Mesenchymal stem cell (in vitro differentiated cells and primary cell): ENCODE results near the gene TTI1.

ENCODE experiments used
- DNase-seq: peaks from one replicate; pipeline ENCODE4 v3.0.0-alpha.2; 2013
- H2AFZ ChIP-seq: one replicate; pipeline ENCODE4 v1.6.1; 2013; ENCODE audit warnings: low read depth, mild to moderate bottlenecking, control low read depth, inconsistent platforms, low read length, moderate library complexity
- H2AK5ac ChIP-seq: 2 replicates; pipeline ENCODE4 v1.6.1; 2013; ENCODE audit warnings: low read length, moderate library complexity, mild to moderate bottlenecking, inconsistent platforms; ENCODE audit not compliant: severe bottlenecking
- H2BK120ac ChIP-seq: one replicate; pipeline ENCODE4 v1.6.1; 2013; ENCODE audit warnings: low read depth, mild to moderate bottlenecking, inconsistent platforms, low read length, moderate library complexity
- H2BK12ac ChIP-seq, 2 experiments: one replicate each; pipeline ENCODE4 v1.6.1; 2013; ENCODE audit warnings: inconsistent platforms in 2 of 2, low read length in 2 of 2, mild to moderate bottlenecking in 2 of 2, moderate library complexity in 2 of 2, control low read depth in 1 of 2
- H2BK15ac ChIP-seq: one replicate; pipeline ENCODE4 v1.6.1; 2013; ENCODE audit warnings: mild to moderate bottlenecking, low read depth, inconsistent platforms; ENCODE audit not compliant: poor library complexity, severe bottlenecking
- H2BK5ac ChIP-seq: 2 replicates; pipeline ENCODE4 v1.6.1; 2013; ENCODE audit warnings: low read depth, mild to moderate bottlenecking, low read length, control low read depth, inconsistent platforms; ENCODE audit not compliant: poor library complexity, severe bottlenecking
- H3K14ac ChIP-seq, 2 experiments: one replicate each; pipeline ENCODE4 v1.6.1; 2013; ENCODE audit warnings: inconsistent platforms in 2 of 2, low read length in 2 of 2, control low read depth in 1 of 2, mild to moderate bottlenecking in 1 of 2, moderate library complexity in 1 of 2
- H3K18ac ChIP-seq, 2 experiments: one replicate each; pipeline ENCODE4 v1.6.1; 2013; ENCODE audit warnings: inconsistent platforms in 2 of 2, low read length in 2 of 2, control low read depth in 1 of 2, low read depth in 1 of 2, mild to moderate bottlenecking in 1 of 2
- H3K23ac ChIP-seq, 2 experiments: one replicate each; pipeline ENCODE4 v1.6.1; 2013; ENCODE audit warnings: inconsistent platforms in 2 of 2, low read length in 2 of 2, mild to moderate bottlenecking in 2 of 2, moderate library complexity in 2 of 2, control low read depth in 1 of 2
- H3K27ac ChIP-seq: 2 replicates; pipeline ENCODE4 v1.5.1; 2013; ENCODE audit warnings: mild to moderate bottlenecking, moderate library complexity, low read length, control low read depth, inconsistent platforms; ENCODE audit not compliant: poor library complexity, severe bottlenecking
- H3K27me3 ChIP-seq, 2 experiments: 2 replicates each; pipeline versions ENCODE4 v1.6.1 to v1.7.0; 2013; ENCODE audit warnings: low read length in 2 of 2, mild to moderate bottlenecking in 2 of 2, moderate library complexity in 2 of 2, control low read depth in 1 of 2, inconsistent platforms in 1 of 2; ENCODE audit not compliant: control insufficient read depth in 1 of 2, insufficient read depth in 1 of 2
- H3K36me3 ChIP-seq, 2 experiments: 2 replicates each; pipeline versions ENCODE4 v1.6.1 to v1.7.0; 2013; ENCODE audit warnings: low read length in 2 of 2, control low read depth in 1 of 2, inconsistent platforms in 1 of 2, low read depth in 1 of 2, mild to moderate bottlenecking in 1 of 2; ENCODE audit not compliant: insufficient read depth in 2 of 2, control insufficient read depth in 1 of 2
- H3K4ac ChIP-seq, 2 experiments: one replicate each; pipeline ENCODE4 v1.6.1; 2013; ENCODE audit warnings: inconsistent platforms in 2 of 2, low read length in 2 of 2, mild to moderate bottlenecking in 2 of 2, moderate library complexity in 2 of 2, control low read depth in 1 of 2, low read depth in 1 of 2
- H3K4me1 ChIP-seq: 2 replicates; pipeline ENCODE4 v1.6.1; 2013; ENCODE audit warnings: low read depth, low read length, control low read depth; ENCODE audit not compliant: control insufficient read depth, insufficient read depth
- H3K4me2 ChIP-seq: 2 replicates; pipeline ENCODE4 v1.6.1; 2013; ENCODE audit warnings: low read length, mild to moderate bottlenecking, inconsistent platforms; ENCODE audit not compliant: poor library complexity, severe bottlenecking
- H3K4me3 ChIP-seq, 2 experiments: 2 replicates each; pipeline versions ENCODE4 v1.5.1 to v1.7.0; 2013; ENCODE audit warnings: low read length in 2 of 2, mild to moderate bottlenecking in 2 of 2, control low read depth in 1 of 2, low read depth in 1 of 2; ENCODE audit not compliant: insufficient read depth in 1 of 2
- H3K79me1 ChIP-seq: replicated peaks from 2 replicates; pipeline ENCODE4 v1.6.1; 2013; ENCODE audit warnings: mild to moderate bottlenecking, control low read depth, low read length, inconsistent platforms; ENCODE audit not compliant: poor library complexity, severe bottlenecking
- H3K9ac ChIP-seq: 2 replicates; pipeline ENCODE4 v1.7.0; 2013; ENCODE audit warnings: mild to moderate bottlenecking, low read length, moderate library complexity
- H3K9me3 ChIP-seq: 2 replicates; pipeline ENCODE4 v1.7.0; 2013; ENCODE audit warnings: mild to moderate bottlenecking, low read length; ENCODE audit not compliant: control insufficient read depth
- H4K8ac ChIP-seq: one replicate; pipeline ENCODE4 v1.6.1; 2013; ENCODE audit warnings: inconsistent platforms, mild to moderate bottlenecking, low read length, moderate library complexity
- H4K91ac ChIP-seq: one replicate; pipeline ENCODE4 v1.6.1; 2013; ENCODE audit warnings: mild to moderate bottlenecking, low read length, inconsistent platforms
- WGBS: methylation state at CpG from one replicate; pipeline ENCODE4 v1.1.7; 2013; ENCODE audit warnings: mixed read lengths; 5-methylcytosine and 5-hydroxymethylcytosine counted together

Gene TTI1

DNA sequence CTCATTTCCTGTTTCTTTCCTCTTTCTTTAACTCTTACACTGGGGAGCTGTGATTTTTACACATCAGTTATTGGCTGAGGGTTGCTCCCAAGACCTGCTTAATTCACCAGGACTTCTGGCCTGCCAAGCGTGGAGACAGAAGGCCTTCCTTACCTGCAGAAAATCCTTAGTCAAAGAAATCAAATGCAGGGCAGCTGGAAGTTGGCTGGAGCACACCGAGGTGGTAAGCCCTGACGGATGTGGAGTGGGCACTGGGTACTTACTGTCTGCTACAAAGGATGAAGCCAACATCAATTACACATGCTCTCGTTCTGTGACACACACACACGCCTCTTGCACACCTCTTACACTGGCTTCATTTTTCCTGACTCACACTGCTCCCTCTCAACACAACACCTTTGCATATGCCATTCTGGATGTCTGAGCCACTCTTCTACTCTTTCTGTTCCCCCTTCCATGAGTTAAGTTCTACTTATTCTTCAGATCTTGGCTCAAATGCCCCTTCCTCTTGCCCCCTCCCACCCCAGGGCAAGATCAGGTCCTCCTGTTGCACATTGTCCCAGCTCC, 61.6 kb downstream of the TTI1 start:
- H3K14ac ChIP-seq, result no peak overlapping the region
- no peak overlapping the region for H4K8ac ChIP-seq
- no peak overlapping the region for H3K18ac ChIP-seq
- no peak overlapping the region for H2AK5ac ChIP-seq
- no peak overlapping the region for H2BK15ac ChIP-seq
- 83% methylated on average over 5 of the region's 5 CpGs for WGBS
- H3K27ac ChIP-seq, result no peak overlapping the region
- no peaks in the 10 kb centered on the region for H3K36me3 ChIP-seq
- peaks cover 0 to 1% of the 10 kb centered on the region in 2 experiments for H3K27me3 ChIP-seq
- H4K91ac ChIP-seq, result no peak overlapping the region
- no peaks in the 10 kb centered on the region for H3K9me3 ChIP-seq
- no peak overlapping the region for H3K9ac ChIP-seq
- no peak overlapping the region for H2BK12ac ChIP-seq
- DNase-seq, result no peak
- H3K4ac ChIP-seq, result no peak overlapping the region
- no peak overlapping the region for H2BK5ac ChIP-seq
- no peak overlapping the region for H3K4me3 ChIP-seq
- no peak overlapping the region for H3K4me2 ChIP-seq
- H3K4me1 ChIP-seq, result peaks cover 2% of the 10 kb centered on the region
- H3K79me1 ChIP-seq, result no peaks in the 10 kb centered on the region
- no peak overlapping the region for H2AFZ ChIP-seq
- no peak overlapping the region for H3K23ac ChIP-seq
- no peak overlapping the region for H2BK120ac ChIP-seq

DNA sequence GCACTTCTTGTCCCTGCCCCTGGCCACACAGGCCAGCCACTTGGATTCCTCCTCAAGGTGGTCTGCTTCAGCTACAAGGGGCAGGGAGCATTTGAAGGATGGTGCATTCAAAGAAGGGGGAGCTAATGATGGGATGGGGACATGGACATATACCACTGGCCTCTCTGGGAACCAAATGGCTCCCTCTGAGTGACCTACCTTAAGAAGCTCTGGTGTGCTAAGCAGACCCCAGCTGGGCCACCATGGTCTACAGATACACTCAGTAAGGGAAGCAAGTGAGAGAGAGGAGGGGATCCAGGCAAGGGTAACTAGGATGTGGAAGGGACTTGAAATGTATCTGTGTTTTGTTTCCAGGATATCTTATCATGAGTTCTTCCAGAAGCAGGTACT, 62.4 kb downstream of the TTI1 start:
- DNase-seq, result no peak
- Histone ChIP-seq H4K91ac (no peak overlapping the region), H3K36me3 (no peaks in the 10 kb centered on the region), H2AFZ (no peak overlapping the region), H3K27me3 (no peaks in the 10 kb centered on the region), H2BK12ac (no peak overlapping the region), H3K14ac (no peak overlapping the region), H3K4me2 (no peak overlapping the region), H3K4ac (no peak overlapping the region), H3K79me1 (no peaks in the 10 kb centered on the region), H3K9ac (no peak overlapping the region), H2BK15ac (no peak overlapping the region), H3K9me3 (no peaks in the 10 kb centered on the region), H3K4me3 (no peak overlapping the region), H2AK5ac (no peak overlapping the region), H2BK5ac (no peak overlapping the region), H3K18ac (no peak overlapping the region), H2BK120ac (no peak overlapping the region), H3K23ac (peak overlapping the region in 1 of 2 experiments; percentile 23), H4K8ac (no peak overlapping the region), H3K27ac (no peak overlapping the region), H3K4me1 (peaks cover 2% of the 10 kb centered on the region)

DNA sequence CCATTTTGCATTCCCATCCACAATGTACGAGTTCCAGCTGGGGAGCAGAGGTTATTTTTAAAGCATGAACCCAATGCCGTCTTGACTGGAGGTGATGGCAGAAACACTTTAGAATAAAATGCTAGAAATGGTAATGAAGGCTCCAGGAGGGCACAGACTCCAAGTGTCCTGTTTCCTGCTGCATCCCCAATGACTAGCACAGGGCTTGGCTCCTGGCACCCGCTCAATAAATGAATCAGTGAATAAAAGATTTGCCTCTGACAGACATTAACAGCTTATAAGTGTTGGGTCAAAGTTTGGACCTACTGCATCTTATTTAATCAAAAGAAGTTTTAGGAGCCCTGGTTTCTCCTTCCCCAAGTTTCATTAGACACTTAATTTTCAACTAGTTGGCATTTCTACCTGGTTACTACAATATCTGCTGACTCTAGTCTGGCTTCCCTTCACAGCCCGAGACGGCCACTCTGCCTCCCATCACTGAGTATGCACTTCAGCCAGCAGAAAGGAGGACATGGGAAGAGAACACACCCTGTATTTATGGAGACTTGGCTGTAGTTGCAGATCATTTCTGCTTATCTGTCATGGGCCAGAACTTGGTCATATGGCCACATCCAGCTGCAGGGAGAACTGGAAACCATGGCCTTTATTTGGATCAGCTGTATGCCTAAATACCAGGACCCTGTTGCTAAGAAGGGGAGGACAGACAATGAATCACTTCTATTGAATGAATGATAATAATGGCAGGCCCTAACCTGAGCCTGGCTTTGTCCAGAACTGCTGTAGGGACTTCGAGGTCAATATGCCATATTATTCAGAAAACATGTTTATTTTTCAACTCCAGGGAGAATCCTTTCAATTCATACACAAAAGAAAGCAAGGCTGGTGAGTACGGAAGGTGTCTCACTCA, 63.1 kb downstream of the TTI1 start:
- Histone ChIP-seq H4K91ac (no peak overlapping the region), H2BK120ac (no peak overlapping the region), H2AK5ac (no peak overlapping the region), H3K9ac (no peak overlapping the region), H2BK12ac (no peak overlapping the region), H2BK5ac (no peak overlapping the region), H3K4me3 (no peak overlapping the region), H3K4ac (no peak overlapping the region), H3K36me3 (no peaks in the 10 kb centered on the region), H4K8ac (no peak overlapping the region), H3K27ac (no peak overlapping the region), H2BK15ac (no peak overlapping the region), H2AFZ (no peak overlapping the region), H3K4me2 (no peak overlapping the region), H3K18ac (no peak overlapping the region), H3K27me3 (no peaks in the 10 kb centered on the region), H3K4me1 (peaks cover 2% of the 10 kb centered on the region), H3K79me1 (no peaks in the 10 kb centered on the region), H3K23ac (peak overlapping the region in 1 of 2 experiments; percentile 23), H3K14ac (no peak overlapping the region), H3K9me3 (no peaks in the 10 kb centered on the region)
- no peak for DNase-seq
- WGBS, result 88% methylated on average over 7 of the region's 7 CpGs

DNA sequence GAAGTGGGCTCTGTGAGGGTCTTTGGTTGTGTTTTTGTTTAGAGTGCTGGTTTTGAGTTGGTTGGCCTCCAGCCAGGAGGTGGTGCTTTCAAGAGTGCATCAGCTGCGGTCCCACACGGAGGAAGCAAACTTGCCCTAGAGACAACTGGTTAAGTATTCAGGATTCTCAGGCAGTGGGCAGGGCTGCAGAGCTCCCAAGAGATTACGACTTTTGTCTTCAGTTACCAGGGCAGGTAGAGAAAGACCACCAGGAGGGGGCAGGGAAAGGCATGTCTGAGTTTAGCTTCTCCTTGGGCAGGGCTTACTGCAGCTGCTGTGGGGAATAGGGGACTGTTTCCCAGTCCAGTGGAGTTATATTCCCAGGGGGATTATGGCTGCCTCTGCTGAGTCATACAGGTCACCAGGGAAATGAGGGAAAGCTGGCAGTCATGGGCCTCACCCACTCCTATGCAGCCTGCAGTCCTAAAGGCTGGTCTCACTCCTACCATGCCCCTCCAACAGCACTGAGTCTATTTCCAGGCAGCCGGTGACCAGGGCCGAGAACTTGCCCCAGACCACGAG, 64.3 kb downstream of the TTI1 start:
- Histone ChIP-seq H3K23ac (no peak overlapping the region), H3K4me2 (no peak overlapping the region), H3K27me3 (peaks cover under 1 to 4% of the 10 kb centered on the region in 2 experiments), H3K27ac (no peak overlapping the region), H2BK12ac (no peak overlapping the region), H3K14ac (no peak overlapping the region), H2AFZ (no peak overlapping the region), H3K18ac (no peak overlapping the region), H3K36me3 (no peaks in the 10 kb centered on the region), H3K79me1 (no peaks in the 10 kb centered on the region), H3K9ac (no peak overlapping the region), H3K4me3 (no peak overlapping the region), H3K4me1 (peaks cover 2% of the 10 kb centered on the region), H3K9me3 (no peaks in the 10 kb centered on the region), H2BK120ac (no peak overlapping the region), H2BK5ac (no peak overlapping the region), H2AK5ac (no peak overlapping the region), H2BK15ac (no peak overlapping the region), H4K91ac (no peak overlapping the region), H4K8ac (no peak overlapping the region), H3K4ac (no peak overlapping the region)
- 63% methylated on average over 6 of the region's 6 CpGs for WGBS
- peak; percentile 28 for DNase-seq
